ENCODE measurements around the gene TRAK2. TPM values are rescaled to one million over a fixed set of nuclear protein-coding genes. Genes with fewer than 3 reads are reported as not detected.
"Not testable (repeated sequence)": the region's sequence is repeated elsewhere in the genome, so short reads cannot be mapped to it uniquely, and the experiment has no call there.

TRAK2 gene
- total RNA-seq, 1 experiment from 2014 or later: 11.5 TPM

DNA sequence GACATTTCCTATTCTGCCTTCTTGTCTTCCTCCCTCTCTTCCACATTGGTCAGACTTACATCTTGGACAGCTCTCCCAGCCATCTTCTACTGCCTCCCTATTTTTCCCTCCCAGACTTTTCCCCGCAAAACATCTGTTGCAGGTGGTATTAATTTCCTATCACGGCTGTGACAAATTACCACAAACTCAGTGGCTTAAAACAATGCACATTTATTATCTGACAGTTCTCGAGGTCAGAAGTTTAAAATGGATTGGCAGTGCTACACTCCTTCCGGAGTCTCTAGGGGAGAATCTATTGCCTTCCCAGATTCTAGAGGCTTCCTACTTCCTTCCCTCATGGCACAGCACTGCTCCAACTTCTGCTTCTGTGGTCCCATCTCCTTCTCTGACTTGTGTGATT, 33.5 kb upstream of the TRAK2 start:
- DNase-seq (ENCODE audit: unreplicated experiment): no peak

DNA sequence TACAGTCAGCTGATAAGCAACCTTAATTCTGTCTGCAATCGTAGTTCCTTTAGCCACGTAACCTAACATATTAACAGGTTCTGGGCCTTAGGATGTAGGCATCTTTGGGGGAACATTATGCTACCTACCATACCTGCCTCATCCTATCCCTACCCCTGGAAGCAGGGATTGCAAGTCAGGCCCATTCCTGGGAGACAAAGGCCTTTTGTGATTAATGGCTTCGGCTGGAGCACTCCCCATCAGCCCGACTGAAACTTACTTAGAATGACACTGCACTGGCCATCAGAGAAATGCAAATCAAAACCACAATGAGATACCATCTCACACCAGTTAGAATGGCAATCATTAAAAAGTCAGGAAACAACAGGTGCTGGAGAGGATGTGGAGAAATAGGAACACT, 32.5 kb upstream of the TRAK2 start:
- not testable (repeated sequence) for H3K27ac Mint-ChIP-seq (ENCODE audit: low read depth, unreplicated experiment); DNase-seq (ENCODE audit: unreplicated experiment)

More for the DNA sequence above, 33.5 kb upstream of the TRAK2 start:
- Mint-ChIP-seq H3K27ac (ENCODE audit: low read depth, unreplicated experiment) (no peak overlapping the region), H3K36me3 (ENCODE audit: insufficient read depth, unreplicated experiment) (peaks cover 16% of the 10 kb centered on the region), H3K4me1 (ENCODE audit: insufficient read depth, unreplicated experiment) (no peaks in the 10 kb centered on the region), H3K27me3 (ENCODE audit: insufficient read depth, unreplicated experiment) (no peaks in the 10 kb centered on the region), H3K9me3 (ENCODE audit: unreplicated experiment) (no peaks in the 10 kb centered on the region), H3K4me3 (ENCODE audit: unreplicated experiment) (no peak overlapping the region)
- no TSS peak for BruUV-seq (replicated peaks)
- CTCF ChIA-PET: no interaction called here
- TF ChIP-seq, protein P1, sequence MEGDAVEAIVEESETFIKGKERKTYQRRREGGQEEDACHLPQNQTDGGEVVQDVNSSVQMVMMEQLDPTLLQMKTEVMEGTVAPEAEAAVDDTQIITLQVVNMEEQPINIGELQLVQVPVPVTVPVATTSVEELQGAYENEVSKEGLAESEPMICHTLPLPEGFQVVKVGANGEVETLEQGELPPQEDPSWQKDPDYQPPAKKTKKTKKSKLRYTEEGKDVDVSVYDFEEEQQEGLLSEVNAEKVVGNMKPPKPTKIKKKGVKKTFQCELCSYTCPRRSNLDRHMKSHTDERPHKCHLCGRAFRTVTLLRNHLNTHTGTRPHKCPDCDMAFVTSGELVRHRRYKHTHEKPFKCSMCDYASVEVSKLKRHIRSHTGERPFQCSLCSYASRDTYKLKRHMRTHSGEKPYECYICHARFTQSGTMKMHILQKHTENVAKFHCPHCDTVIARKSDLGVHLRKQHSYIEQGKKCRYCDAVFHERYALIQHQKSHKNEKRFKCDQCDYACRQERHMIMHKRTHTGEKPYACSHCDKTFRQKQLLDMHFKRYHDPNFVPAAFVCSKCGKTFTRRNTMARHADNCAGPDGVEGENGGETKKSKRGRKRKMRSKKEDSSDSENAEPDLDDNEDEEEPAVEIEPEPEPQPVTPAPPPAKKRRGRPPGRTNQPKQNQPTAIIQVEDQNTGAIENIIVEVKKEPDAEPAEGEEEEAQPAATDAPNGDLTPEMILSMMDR (IDR thresholded peaks at IDR 0.05; ENCODE audit: unreplicated experiment): no peak
- intact Hi-C loops (cut with micrococcal nuclease): no loop called here
- POLR2A ChIA-PET: no interaction called here

GRCh38 chr2:201483342-201483741, 32.1 kb upstream of the TRAK2 start:
- H3K27ac Mint-ChIP-seq (ENCODE audit: low read depth, unreplicated experiment): no peak overlapping the region
- no peak overlapping the region for H3K4me3 Mint-ChIP-seq (ENCODE audit: unreplicated experiment)
- H3K9me3 Mint-ChIP-seq (ENCODE audit: unreplicated experiment): no peaks in the 10 kb centered on the region
- TF ChIP-seq, protein P1 (IDR thresholded peaks at IDR 0.05; ENCODE audit: unreplicated experiment): no peak
- BruUV-seq (replicated peaks): no TSS peak
- ChIA-PET CTCF (no interaction called here), POLR2A (no interaction called here)
- H3K36me3 Mint-ChIP-seq (ENCODE audit: insufficient read depth, unreplicated experiment): peaks cover 21% of the 10 kb centered on the region
- H3K4me1 Mint-ChIP-seq (ENCODE audit: insufficient read depth, unreplicated experiment): no peaks in the 10 kb centered on the region
- intact Hi-C loops (cut with micrococcal nuclease): no loop called here
- no peak for DNase-seq (ENCODE audit: unreplicated experiment)
- no peaks in the 10 kb centered on the region for H3K27me3 Mint-ChIP-seq (ENCODE audit: insufficient read depth, unreplicated experiment)

More for the DNA sequence above, 32.5 kb upstream of the TRAK2 start:
- H3K4me1 Mint-ChIP-seq (ENCODE audit: insufficient read depth, unreplicated experiment); BruUV-seq (replicated peaks); POLR2A ChIA-PET; CTCF ChIA-PET; intact Hi-C loops (cut with micrococcal nuclease); H3K9me3 Mint-ChIP-seq (ENCODE audit: unreplicated experiment); H3K27me3 Mint-ChIP-seq (ENCODE audit: insufficient read depth, unreplicated experiment); H3K4me3 Mint-ChIP-seq (ENCODE audit: unreplicated experiment): not testable (repeated sequence)
- H3K36me3 Mint-ChIP-seq (ENCODE audit: insufficient read depth, unreplicated experiment): peaks cover 17% of the 10 kb centered on the region

GRCh38 chr2:201482543-201482942, 31.3 kb upstream of the TRAK2 start:
- BruUV-seq (replicated peaks): no TSS peak
- Mint-ChIP-seq H3K27ac (ENCODE audit: low read depth, unreplicated experiment) (no peak overlapping the region), H3K9me3 (ENCODE audit: unreplicated experiment) (no peaks in the 10 kb centered on the region), H3K4me1 (ENCODE audit: insufficient read depth, unreplicated experiment) (no peaks in the 10 kb centered on the region), H3K27me3 (ENCODE audit: insufficient read depth, unreplicated experiment) (no peaks in the 10 kb centered on the region), H3K36me3 (ENCODE audit: insufficient read depth, unreplicated experiment) (peaks cover 29% of the 10 kb centered on the region), H3K4me3 (ENCODE audit: unreplicated experiment) (no peak overlapping the region)
- DNase-seq (ENCODE audit: unreplicated experiment): no peak
- ChIA-PET POLR2A (interaction anchor here (0.6 kb wide), 1 partner anchor 301 kb away, joined by 3 read pairs; no protein-coding TSS in a partner anchor), CTCF (interaction anchor here (0.6 kb wide), 2 partner anchors 74 to 689 kb away, joined by 3 read pairs; no protein-coding TSS in a partner anchor)
- TF ChIP-seq, protein P1 (IDR thresholded peaks at IDR 0.05; ENCODE audit: unreplicated experiment): no peak
- intact Hi-C loops (cut with micrococcal nuclease): no loop called here

GRCh38 chr2:201472411-201472810, 21.2 kb upstream of the TRAK2 start:
- Mint-ChIP-seq H3K9me3 (ENCODE audit: unreplicated experiment) (no peaks in the 10 kb centered on the region), H3K27me3 (ENCODE audit: insufficient read depth, unreplicated experiment) (no peaks in the 10 kb centered on the region), H3K4me1 (ENCODE audit: insufficient read depth, unreplicated experiment) (peaks cover 34% of the 10 kb centered on the region), H3K36me3 (ENCODE audit: insufficient read depth, unreplicated experiment) (peaks cover 64% of the 10 kb centered on the region), H3K4me3 (ENCODE audit: unreplicated experiment) (no peak overlapping the region), H3K27ac (ENCODE audit: low read depth, unreplicated experiment) (no peak overlapping the region)
- intact Hi-C loops (cut with micrococcal nuclease): no loop called here
- POLR2A ChIA-PET: interaction anchor here (1.3 kb wide), 1 partner anchor 171 kb away, joined by 4 read pairs; the partner anchor contains the start of gene TMEM237
- no peak for DNase-seq (ENCODE audit: unreplicated experiment)
- CTCF ChIA-PET: interaction anchor here (0.6 kb wide), 1 partner anchor 19 kb away, joined by 3 read pairs; no protein-coding TSS in a partner anchor
- TF ChIP-seq, protein P1 (IDR thresholded peaks at IDR 0.05; ENCODE audit: unreplicated experiment): no peak
- no TSS peak for BruUV-seq (replicated peaks)
